ENCODE data around the gene PDZD7.

PDZD7 gene

GRCh38 chr10:101060951-101061623 is 30.2 kb upstream of the PDZD7 start:
- peak; percentile 22 for DNase-seq

GRCh38 chr10:101060036-101060950 is 29.4 kb upstream of the PDZD7 start:
- DNase-seq: peak; percentile 85

GRCh38 chr10:101056365-101057151 is 25.6 kb upstream of the PDZD7 start:
- DNase-seq: no peak

GRCh38 chr10:101055411-101055810 is 24.5 kb upstream of the PDZD7 start:
- DNase-seq: no peak

- no peak for DNase-seq
Observed at GRCh38 chr10:101054876-101055275, 23.9 kb upstream of the PDZD7 start.

- no peak for DNase-seq
Observed at GRCh38 chr10:101054351-101054750, 23.4 kb upstream of the PDZD7 start.

GRCh38 chr10:101053516-101053915 is 22.6 kb upstream of the PDZD7 start:
- DNase-seq: no peak

GRCh38 chr10:101052285-101052684 is 21.4 kb upstream of the PDZD7 start:
- DNase-seq: no peak

- peak; percentile 68 for DNase-seq
Observed at GRCh38 chr10:101050208-101051069, 19.5 kb upstream of the PDZD7 start.

- no peak for DNase-seq
Observed at GRCh38 chr10:101047961-101048892, 17.3 kb upstream of the PDZD7 start.

GRCh38 chr10:101047268-101047667 is 16.3 kb upstream of the PDZD7 start:
- no peak for DNase-seq

GRCh38 chr10:101046332-101047238 is 15.7 kb upstream of the PDZD7 start:
- no peak for DNase-seq

- no peak for DNase-seq
Observed at GRCh38 chr10:101044117-101044516, 13.2 kb upstream of the PDZD7 start.

- DNase-seq: no peak
Observed at GRCh38 chr10:101043363-101043707, 12.4 kb upstream of the PDZD7 start.

GRCh38 chr10:101042667-101043362 is 11.9 kb upstream of the PDZD7 start:
- DNase-seq: peak; percentile 72

- DNase-seq: no peak
Observed at GRCh38 chr10:101042118-101042517, 11.2 kb upstream of the PDZD7 start.

- DNase-seq: peak; percentile 57
Observed at GRCh38 chr10:101041252-101041761, 10.4 kb upstream of the PDZD7 start.

- DNase-seq: no peak
Observed at GRCh38 chr10:101040851-101041250, 9.9 kb upstream of the PDZD7 start.

- DNase-seq: no peak
Observed at GRCh38 chr10:101040061-101040460, 9.1 kb upstream of the PDZD7 start.
